Measurements from ENCODE around the gene IVD. TPM values are rescaled to one million over a fixed set of nuclear protein-coding genes. Genes with fewer than 3 reads are reported as not detected.

IVD gene
- total RNA-seq, 1 donor from 2014 or later, result 93.5 TPM

DNA sequence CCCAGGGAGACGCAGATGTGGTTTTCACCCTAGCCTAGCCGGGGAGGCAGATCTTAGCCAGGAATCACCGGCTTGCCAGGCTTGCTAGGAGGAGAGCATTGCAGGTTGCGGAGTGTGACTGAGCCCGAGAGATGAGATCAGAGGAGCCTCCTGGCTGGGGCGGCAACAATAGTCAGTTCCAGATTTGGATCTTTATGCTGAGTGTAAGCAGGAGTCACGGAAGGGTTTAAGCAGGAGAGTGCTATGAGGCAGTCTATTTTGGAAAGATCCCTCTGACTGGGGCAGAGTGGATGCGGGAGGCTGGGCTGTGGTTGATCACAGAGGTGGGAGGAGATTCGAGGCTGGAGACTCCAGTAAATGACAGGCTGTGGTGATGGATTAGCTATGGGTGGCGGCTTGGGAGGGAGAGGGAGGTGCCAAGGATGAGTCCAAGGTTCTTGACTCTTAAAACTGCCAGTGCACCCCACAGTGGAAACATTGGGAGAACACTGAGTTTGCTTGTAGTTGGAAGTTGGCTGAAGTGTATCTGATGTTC lies 24.7 kb downstream of the IVD start:
- intact Hi-C loops (cut with DNase I), result no loop called here
- Histone ChIP-seq H3K9me3 (no peaks in the 10 kb centered on the region), H3K27me3 (ENCODE audit: low read depth) (peaks cover 6% of the 10 kb centered on the region), H3K4me1 (no peaks in the 10 kb centered on the region), H3K36me3 (no peaks in the 10 kb centered on the region), H3K27ac (no peak overlapping the region), H3K4me3 (no peak overlapping the region)
- TF ChIP-seq, protein P1, sequence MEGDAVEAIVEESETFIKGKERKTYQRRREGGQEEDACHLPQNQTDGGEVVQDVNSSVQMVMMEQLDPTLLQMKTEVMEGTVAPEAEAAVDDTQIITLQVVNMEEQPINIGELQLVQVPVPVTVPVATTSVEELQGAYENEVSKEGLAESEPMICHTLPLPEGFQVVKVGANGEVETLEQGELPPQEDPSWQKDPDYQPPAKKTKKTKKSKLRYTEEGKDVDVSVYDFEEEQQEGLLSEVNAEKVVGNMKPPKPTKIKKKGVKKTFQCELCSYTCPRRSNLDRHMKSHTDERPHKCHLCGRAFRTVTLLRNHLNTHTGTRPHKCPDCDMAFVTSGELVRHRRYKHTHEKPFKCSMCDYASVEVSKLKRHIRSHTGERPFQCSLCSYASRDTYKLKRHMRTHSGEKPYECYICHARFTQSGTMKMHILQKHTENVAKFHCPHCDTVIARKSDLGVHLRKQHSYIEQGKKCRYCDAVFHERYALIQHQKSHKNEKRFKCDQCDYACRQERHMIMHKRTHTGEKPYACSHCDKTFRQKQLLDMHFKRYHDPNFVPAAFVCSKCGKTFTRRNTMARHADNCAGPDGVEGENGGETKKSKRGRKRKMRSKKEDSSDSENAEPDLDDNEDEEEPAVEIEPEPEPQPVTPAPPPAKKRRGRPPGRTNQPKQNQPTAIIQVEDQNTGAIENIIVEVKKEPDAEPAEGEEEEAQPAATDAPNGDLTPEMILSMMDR (IDR thresholded peaks at IDR 0.05), result no peak
- DNase-seq, result no peak
- ATAC-seq, result no peak

DNA sequence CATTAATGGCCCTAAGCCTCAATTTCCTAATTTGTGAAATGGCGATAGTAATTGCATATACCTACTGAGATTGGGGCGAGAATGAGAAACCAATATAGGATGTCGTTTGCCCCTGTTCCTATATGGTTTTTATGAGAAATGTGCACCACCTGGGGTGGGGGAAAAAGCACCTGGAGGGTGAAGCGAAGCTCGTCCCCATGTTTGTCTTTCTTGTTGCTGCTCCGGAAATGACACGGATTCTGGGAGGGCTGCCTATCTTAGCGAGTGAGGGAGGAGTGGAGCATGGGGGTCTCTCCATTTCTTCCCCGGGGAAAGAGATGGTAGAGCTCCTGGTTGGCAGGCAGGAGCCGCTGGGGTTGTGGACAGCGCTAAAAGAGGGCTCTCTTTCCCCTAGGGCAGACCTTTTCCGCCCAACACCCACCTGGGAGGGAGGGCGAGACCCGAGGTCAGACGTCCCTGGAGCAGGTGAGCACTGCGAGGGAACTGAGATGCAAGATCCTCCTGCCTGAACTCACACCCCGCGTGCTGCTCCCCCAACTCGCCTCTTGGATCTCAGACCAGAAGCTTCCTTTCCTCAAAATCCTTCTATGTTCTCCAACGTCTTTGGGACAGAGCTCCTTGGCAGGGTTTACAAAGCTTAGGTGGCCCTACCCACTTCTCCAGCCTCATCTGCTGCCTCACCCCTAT lies 29.6 kb downstream of the IVD start:
- peaks cover 37% of the 10 kb centered on the region for H3K27me3 ChIP-seq (ENCODE audit: low read depth)

DNA sequence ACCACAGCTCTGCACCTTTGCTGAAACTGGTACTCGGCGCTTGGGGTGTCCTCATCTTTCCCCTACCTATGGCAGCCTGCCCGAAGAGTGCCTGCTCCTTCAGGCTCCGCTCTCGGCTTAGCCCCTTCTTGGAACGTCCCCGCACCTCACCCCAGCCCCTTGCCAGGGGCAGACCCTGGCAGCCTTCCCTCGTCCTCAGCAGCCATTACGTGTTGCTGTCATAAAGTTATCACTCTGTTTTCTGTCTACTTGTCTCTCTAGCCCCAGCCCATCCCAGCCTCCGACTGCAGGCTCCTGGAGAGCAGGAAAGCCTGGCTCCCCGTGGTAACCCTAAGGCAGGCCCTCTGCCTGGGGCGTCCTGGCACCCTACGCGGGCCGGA lies 30.1 kb downstream of the IVD start:
- ATAC-seq (no peak), DNase-seq (no peak)
- no peak overlapping the region for H3K27ac ChIP-seq
- H3K9me3 ChIP-seq, result no peaks in the 10 kb centered on the region
- no peaks in the 10 kb centered on the region for H3K36me3 ChIP-seq
- intact Hi-C loops (cut with DNase I), result no loop called here
- H3K4me3 ChIP-seq, result peak overlapping the region; percentile 48
- TF ChIP-seq, protein P1 (IDR thresholded peaks at IDR 0.05), result no peak
- peaks cover 35% of the 10 kb centered on the region for H3K4me1 ChIP-seq
- H3K27me3 ChIP-seq (ENCODE audit: low read depth), result peaks cover 37% of the 10 kb centered on the region

More for the DNA sequence above, 29.6 kb downstream of the IVD start:
- intact Hi-C loops (cut with DNase I), result no loop called here
- Histone ChIP-seq H3K4me1 (peaks cover 34% of the 10 kb centered on the region), H3K36me3 (no peaks in the 10 kb centered on the region), H3K4me3 (no peak overlapping the region), H3K9me3 (no peaks in the 10 kb centered on the region), H3K27ac (no peak overlapping the region)
- ATAC-seq (no peak), DNase-seq (no peak)
- TF ChIP-seq, protein P1 (IDR thresholded peaks at IDR 0.05), result no peak

DNA sequence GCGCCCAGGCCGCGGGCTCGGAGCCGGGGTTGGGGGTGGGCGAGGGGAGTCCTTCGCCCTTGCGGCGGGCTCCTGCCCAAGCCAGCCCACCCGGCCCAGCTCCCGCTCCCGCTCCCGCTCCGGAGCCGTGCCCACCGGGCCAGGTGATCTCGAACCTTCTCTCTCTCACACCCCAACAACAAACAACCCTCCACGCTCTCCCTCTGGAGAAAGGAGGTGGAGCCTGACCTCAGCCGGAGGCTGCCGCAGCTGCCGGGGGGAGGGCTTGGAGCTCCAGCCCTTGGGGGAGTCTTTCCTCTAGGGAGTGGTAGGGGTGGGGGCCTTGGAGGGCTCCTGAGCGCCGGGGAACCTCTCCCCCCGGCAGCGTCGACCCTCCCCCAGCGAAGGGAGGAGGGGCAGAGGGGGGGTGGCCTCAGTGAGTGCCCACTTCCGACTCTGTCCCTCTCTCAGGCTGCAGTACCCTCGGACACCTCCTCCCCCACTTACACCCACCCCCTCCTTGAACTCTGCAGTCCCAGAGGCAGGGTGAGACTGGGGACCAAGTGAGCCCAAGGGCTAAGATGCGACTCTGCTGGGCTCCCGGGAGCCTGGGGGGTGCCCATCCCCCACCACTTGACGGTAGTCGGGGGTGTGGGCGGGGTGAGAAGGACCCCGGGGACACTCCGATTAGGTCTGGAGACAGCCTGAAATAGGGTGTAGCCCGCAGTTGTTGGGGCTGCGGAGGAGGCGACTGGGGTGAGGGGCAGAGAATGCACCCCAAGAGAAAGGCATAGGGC lies 30.7 kb downstream of the IVD start:
- TF ChIP-seq, protein P1 (IDR thresholded peaks at IDR 0.05), result no peak
- Histone ChIP-seq H3K9me3 (no peaks in the 10 kb centered on the region), H3K27me3 (ENCODE audit: low read depth) (peaks cover 37% of the 10 kb centered on the region), H3K36me3 (no peaks in the 10 kb centered on the region), H3K4me3 (peak overlapping the region; percentile 48), H3K27ac (no peak overlapping the region), H3K4me1 (peaks cover 35% of the 10 kb centered on the region)
- no peak for DNase-seq
- intact Hi-C loops (cut with DNase I), result no loop called here
- ATAC-seq, result no peak

DNA sequence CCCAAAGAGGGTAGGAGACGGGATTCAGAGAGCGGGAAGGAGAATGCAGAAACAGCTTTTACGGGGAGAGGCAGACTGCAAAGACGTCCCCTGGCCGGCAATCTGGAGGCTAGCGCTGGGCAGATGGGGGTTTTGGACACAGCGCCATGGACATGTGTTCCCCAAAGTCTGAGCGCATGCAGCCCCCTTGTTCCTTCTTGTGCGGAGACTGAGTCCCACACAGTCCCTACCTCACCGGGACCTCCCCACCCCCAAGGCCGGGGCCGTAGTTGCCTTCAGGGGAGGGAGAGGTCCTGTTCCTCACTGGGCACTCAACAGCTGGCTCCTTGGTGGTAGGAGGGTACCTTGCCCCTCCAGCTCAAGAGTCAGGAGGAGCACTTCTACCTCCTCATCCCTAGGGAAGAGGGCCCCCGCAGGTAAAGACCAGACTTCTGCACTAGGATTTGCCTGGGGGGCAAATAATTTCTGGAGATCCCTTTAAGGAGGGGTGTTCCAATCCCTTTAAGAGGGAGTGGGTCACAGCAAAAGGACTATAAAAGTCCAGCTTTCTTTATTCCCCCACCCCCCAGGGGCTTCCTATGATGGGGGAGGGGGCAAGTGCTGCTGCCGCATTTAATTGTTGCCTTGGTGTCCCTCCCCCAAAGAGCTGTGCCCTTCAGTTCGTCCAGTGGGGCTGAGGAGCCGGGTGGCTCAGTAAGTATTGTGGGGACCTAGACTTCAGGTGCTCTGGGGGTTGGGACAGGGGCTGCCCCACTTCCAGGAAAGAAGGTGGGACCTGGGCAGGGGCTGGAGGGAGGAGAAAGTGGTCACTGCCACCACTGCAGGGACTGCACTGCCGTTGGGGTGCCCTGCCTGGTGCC lies 31.5 kb downstream of the IVD start:
- ATAC-seq (no peak), DNase-seq (no peak)
- H3K4me3 ChIP-seq, result peak overlapping the region; percentile 48
- no peak overlapping the region for H3K27ac ChIP-seq
- peaks cover 35% of the 10 kb centered on the region for H3K4me1 ChIP-seq
- H3K27me3 ChIP-seq (ENCODE audit: low read depth), result peaks cover 37% of the 10 kb centered on the region
- H3K9me3 ChIP-seq, result no peaks in the 10 kb centered on the region
- H3K36me3 ChIP-seq, result no peaks in the 10 kb centered on the region
- TF ChIP-seq, protein P1 (IDR thresholded peaks at IDR 0.05), result no peak
- intact Hi-C loops (cut with DNase I), result no loop called here
